GM12878 (cell line): ENCODE measurements around the gene MCCD1. TPM values are rescaled to one million over a fixed set of nuclear protein-coding genes. Genes with fewer than 3 reads are reported as not detected.

Source experiments
- CREB1 ChIP-seq: IDR thresholded peaks from 2 replicates; pipeline ENCODE4 v1.6.1; 2012; ENCODE audit warnings: low read depth, mild to moderate bottlenecking, inconsistent platforms
- FOXK2 ChIP-seq: fragments of 450-650 bp; IDR thresholded peaks from 2 replicates; pipeline ENCODE4 v1.6.1; 2017; ENCODE audit warnings: mild to moderate bottlenecking, moderate library complexity
- HSF1 ChIP-seq: fragments of 150-350 bp; IDR thresholded peaks from 2 replicates; pipeline ENCODE4 v1.6.1; 2014; ENCODE audit warnings: mild to moderate bottlenecking, low read depth, low read length
- KLF5 ChIP-seq: fragments of 450-650 bp; IDR thresholded peaks from 2 replicates; pipeline ENCODE4 v1.6.1; 2014; ENCODE audit warnings: mild to moderate bottlenecking; ENCODE audit not compliant: partially characterized antibody
- MLLT1 ChIP-seq: fragments of 450-650 bp; IDR thresholded peaks from 2 replicates; pipeline ENCODE4 v1.6.1; 2016; ENCODE audit warnings: mild to moderate bottlenecking
- MXI1 ChIP-seq: fragments of 150-350 bp; IDR thresholded peaks from 2 replicates; pipeline ENCODE4 v1.6.1; 2011; ENCODE audit warnings: low read depth, mild to moderate bottlenecking, inconsistent platforms, low read length, improper control_type of control experiment
- RBBP5 ChIP-seq: fragments of 200-600 bp; sonication (generic); conservative IDR thresholded peaks from 2 replicates; pipeline ENCODE4 v1.6.1; 2016
- RELA ChIP-seq: fragments of 450-650 bp; IDR thresholded peaks from 2 replicates; pipeline ENCODE4 v1.8.0; 2014; ENCODE audit warnings: borderline replicate concordance; ENCODE audit not compliant: partially characterized antibody
- STAT3 ChIP-seq: IDR thresholded peaks from 2 replicates; pipeline ENCODE4 v1.6.1; 2011; ENCODE audit warnings: low read depth, low read length, improper control_type of control experiment
- ZNF24 ChIP-seq: fragments of 450-650 bp; IDR thresholded peaks from 2 replicates; pipeline ENCODE4 v1.6.1; 2017; ENCODE audit warnings: antibody characterized with exemption, mild to moderate bottlenecking
- polyA plus RNA-seq, 11 experiments: library from polyadenylated mRNA; depleted of rRNA in 4 of 11; unstranded in 6 of 11; stranded (reverse) in 5 of 11; fragments of >200 nt; fragmentation: Nextera tagmentation in 4 of 11; fragmentation: Illumina TruSeq in 1 of 11; extraction: Ambion mirVana in 4 of 11; extraction: Trizol in 1 of 11; gene quantifications; 1 replicate in 1 of 11; 2 replicates in 10 of 11; pipeline versions ENCODE4 v1.2.1 to v1.2.3, GENCODE V29; 2011 to 2016; ENCODE audit warnings: inconsistent platforms in 2 of 11, missing spikeins in 2 of 11, low read depth in 1 of 11
- total RNA-seq, 4 experiments: library from RNA; depleted of rRNA in 3 of 4; stranded (reverse); fragments of >200 nt in 3 of 4; fragmentation: Illumina TruSeq in 1 of 4; extraction: Trizol in 1 of 4; gene quantifications; 2 replicates each; pipeline versions ENCODE4 v1.2.1 to v1.2.3, GENCODE V29; 2013 to 2021
- TF ChIP-seq, protein P1 (sequence below): fragments of 450-650 bp; conservative IDR thresholded peaks from 2 replicates; pipeline ENCODE4 v1.6.1; 2017; ENCODE audit warnings: mild to moderate bottlenecking, moderate library complexity

MCCD1 gene
- total and polyA plus RNA-seq, 10 of the 15 experiments (the other 5 are each of a cell fraction or from before 2014, with no cell fraction given) = not detected

- no peak for TF ChIP-seq HSF1
- TF ChIP-seq CREB1 = peak; percentile 46
- peak; percentile 77 for TF ChIP-seq FOXK2
- no peak for TF ChIP-seq RELA
- TF ChIP-seq, protein P1, sequence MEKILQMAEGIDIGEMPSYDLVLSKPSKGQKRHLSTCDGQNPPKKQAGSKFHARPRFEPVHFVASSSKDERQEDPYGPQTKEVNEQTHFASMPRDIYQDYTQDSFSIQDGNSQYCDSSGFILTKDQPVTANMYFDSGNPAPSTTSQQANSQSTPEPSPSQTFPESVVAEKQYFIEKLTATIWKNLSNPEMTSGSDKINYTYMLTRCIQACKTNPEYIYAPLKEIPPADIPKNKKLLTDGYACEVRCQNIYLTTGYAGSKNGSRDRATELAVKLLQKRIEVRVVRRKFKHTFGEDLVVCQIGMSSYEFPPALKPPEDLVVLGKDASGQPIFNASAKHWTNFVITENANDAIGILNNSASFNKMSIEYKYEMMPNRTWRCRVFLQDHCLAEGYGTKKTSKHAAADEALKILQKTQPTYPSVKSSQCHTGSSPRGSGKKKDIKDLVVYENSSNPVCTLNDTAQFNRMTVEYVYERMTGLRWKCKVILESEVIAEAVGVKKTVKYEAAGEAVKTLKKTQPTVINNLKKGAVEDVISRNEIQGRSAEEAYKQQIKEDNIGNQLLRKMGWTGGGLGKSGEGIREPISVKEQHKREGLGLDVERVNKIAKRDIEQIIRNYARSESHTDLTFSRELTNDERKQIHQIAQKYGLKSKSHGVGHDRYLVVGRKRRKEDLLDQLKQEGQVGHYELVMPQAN = no peak; the same call in none of the 2 replicates
- TF ChIP-seq ZNF24 = no peak; the same call in 1 of the 2 replicates
- peak; percentile 55 for TF ChIP-seq MXI1
- peak; percentile 95 for TF ChIP-seq RBBP5
- TF ChIP-seq STAT3 = no peak
- peak; percentile 70 for TF ChIP-seq KLF5
- peak; percentile 98 for TF ChIP-seq MLLT1
Measured at GRCh38 chr6:31541658-31542521, 13.1 kb downstream of the MCCD1 start, which contains the start of gene DDX39B (continued).
